Measurements from ENCODE around the gene AKR1C8.
"Not testable (repeated sequence)": the region's sequence is repeated elsewhere in the genome, so short reads cannot be mapped to it uniquely, and the experiment has no call there.

AKR1C8 gene

GRCh38 chr10:5146920-5147254, 38.1 kb downstream of the AKR1C8 start:
- H3K27ac ChIP-seq (ENCODE audit: low read length), result no peak overlapping the region
- no peaks in the 10 kb centered on the region for H3K36me3 ChIP-seq (ENCODE audit: control insufficient read depth, insufficient read depth, low read length)
- H3K4me3 ChIP-seq (ENCODE audit: low read length), result no peak overlapping the region
- H3K4me1 ChIP-seq (ENCODE audit: control insufficient read depth, insufficient read depth, low read length), result no peaks in the 10 kb centered on the region
- no CpG with 5 or more reads among the region's 5 CpGs for WGBS (ENCODE audit: insufficient coverage, insufficient read length)
- no peaks in the 10 kb centered on the region for H3K27me3 ChIP-seq (ENCODE audit: control insufficient read depth, insufficient read depth, low read length)
- no peaks in the 10 kb centered on the region; the same call in 1 of the 2 replicates for H3K9me3 ChIP-seq (ENCODE audit: control insufficient read depth, insufficient read depth, low read length)
- no peak for DNase-seq (ENCODE audit: low read depth, low spot score)

GRCh38 chr10:5143137-5143536, 41.8 kb downstream of the AKR1C8 start:
- Histone ChIP-seq H3K4me1 (ENCODE audit: control insufficient read depth, insufficient read depth, low read length) (no peaks in the 10 kb centered on the region), H3K9me3 (ENCODE audit: control insufficient read depth, insufficient read depth, low read length) (no peaks in the 10 kb centered on the region; the same call in 1 of the 2 replicates), H3K27ac (ENCODE audit: low read length) (no peak overlapping the region), H3K36me3 (ENCODE audit: control insufficient read depth, insufficient read depth, low read length) (no peaks in the 10 kb centered on the region), H3K4me3 (ENCODE audit: low read length) (no peak overlapping the region), H3K27me3 (ENCODE audit: control insufficient read depth, insufficient read depth, low read length) (no peaks in the 10 kb centered on the region)
- WGBS (ENCODE audit: insufficient coverage, insufficient read length), result no CpG with 5 or more reads among the region's 5 CpGs
- DNase-seq (ENCODE audit: low read depth, low spot score), result no peak

GRCh38 chr10:5142199-5142598, 42.8 kb downstream of the AKR1C8 start:
- Histone ChIP-seq H3K9me3 (ENCODE audit: control insufficient read depth, insufficient read depth, low read length) (no peaks in the 10 kb centered on the region), H3K4me3 (ENCODE audit: low read length) (no peak overlapping the region), H3K36me3 (ENCODE audit: control insufficient read depth, insufficient read depth, low read length) (no peaks in the 10 kb centered on the region), H3K4me1 (ENCODE audit: control insufficient read depth, insufficient read depth, low read length) (no peaks in the 10 kb centered on the region), H3K27ac (ENCODE audit: low read length) (no peak overlapping the region), H3K27me3 (ENCODE audit: control insufficient read depth, insufficient read depth, low read length) (no peaks in the 10 kb centered on the region)
- WGBS (ENCODE audit: insufficient coverage, insufficient read length), result no CpG with 5 or more reads among the region's 4 CpGs
- DNase-seq (ENCODE audit: low read depth, low spot score), result no peak

GRCh38 chr10:5137699-5138098, 47.3 kb downstream of the AKR1C8 start:
- not testable (repeated sequence) for H3K9me3 ChIP-seq (ENCODE audit: control insufficient read depth, insufficient read depth, low read length); H3K27me3 ChIP-seq (ENCODE audit: control insufficient read depth, insufficient read depth, low read length); H3K36me3 ChIP-seq (ENCODE audit: control insufficient read depth, insufficient read depth, low read length); DNase-seq (ENCODE audit: low read depth, low spot score); H3K27ac ChIP-seq (ENCODE audit: low read length); H3K4me1 ChIP-seq (ENCODE audit: control insufficient read depth, insufficient read depth, low read length); H3K4me3 ChIP-seq (ENCODE audit: low read length)
- no CpG with 5 or more reads among the region's 4 CpGs for WGBS (ENCODE audit: insufficient coverage, insufficient read length)

GRCh38 chr10:5136468-5137087, 48.4 kb downstream of the AKR1C8 start:
- no peak overlapping the region for H3K27ac ChIP-seq (ENCODE audit: low read length)
- H3K4me1 ChIP-seq (ENCODE audit: control insufficient read depth, insufficient read depth, low read length), result no peaks in the 10 kb centered on the region
- H3K27me3 ChIP-seq (ENCODE audit: control insufficient read depth, insufficient read depth, low read length), result no peaks in the 10 kb centered on the region
- no CpG with 5 or more reads among the region's 1 CpG for WGBS (ENCODE audit: insufficient coverage, insufficient read length)
- H3K9me3 ChIP-seq (ENCODE audit: control insufficient read depth, insufficient read depth, low read length), result no peaks in the 10 kb centered on the region
- no peak for DNase-seq (ENCODE audit: low read depth, low spot score)
- H3K36me3 ChIP-seq (ENCODE audit: control insufficient read depth, insufficient read depth, low read length), result no peaks in the 10 kb centered on the region
- H3K4me3 ChIP-seq (ENCODE audit: low read length), result no peak overlapping the region

GRCh38 chr10:5135581-5135980, 49.4 kb downstream of the AKR1C8 start:
- WGBS (ENCODE audit: insufficient coverage, insufficient read length), result no CpG with 5 or more reads among the region's 2 CpGs
- DNase-seq (ENCODE audit: low read depth, low spot score), result no peak
- Histone ChIP-seq H3K27me3 (ENCODE audit: control insufficient read depth, insufficient read depth, low read length) (no peaks in the 10 kb centered on the region), H3K4me3 (ENCODE audit: low read length) (no peak overlapping the region), H3K4me1 (ENCODE audit: control insufficient read depth, insufficient read depth, low read length) (no peaks in the 10 kb centered on the region), H3K27ac (ENCODE audit: low read length) (no peak overlapping the region), H3K36me3 (ENCODE audit: control insufficient read depth, insufficient read depth, low read length) (no peaks in the 10 kb centered on the region), H3K9me3 (ENCODE audit: control insufficient read depth, insufficient read depth, low read length) (no peaks in the 10 kb centered on the region)

- DNase-seq (ENCODE audit: low read depth, low spot score), result no peak
- Histone ChIP-seq H3K27me3 (ENCODE audit: control insufficient read depth, insufficient read depth, low read length) (no peaks in the 10 kb centered on the region), H3K4me3 (ENCODE audit: low read length) (no peak overlapping the region), H3K27ac (ENCODE audit: low read length) (no peak overlapping the region), H3K9me3 (ENCODE audit: control insufficient read depth, insufficient read depth, low read length) (no peaks in the 10 kb centered on the region; the same call in 1 of the 2 replicates), H3K4me1 (ENCODE audit: control insufficient read depth, insufficient read depth, low read length) (no peaks in the 10 kb centered on the region), H3K36me3 (ENCODE audit: control insufficient read depth, insufficient read depth, low read length) (no peaks in the 10 kb centered on the region)
- WGBS (ENCODE audit: insufficient coverage, insufficient read length), result no CpG with 5 or more reads among the region's 3 CpGs
Measured at GRCh38 chr10:5125315-5126044, 59.5 kb downstream of the AKR1C8 start.

- H3K36me3 ChIP-seq (ENCODE audit: control insufficient read depth, insufficient read depth, low read length), result no peaks in the 10 kb centered on the region
- no peak for DNase-seq (ENCODE audit: low read depth, low spot score)
- no peaks in the 10 kb centered on the region for H3K4me1 ChIP-seq (ENCODE audit: control insufficient read depth, insufficient read depth, low read length)
- no peaks in the 10 kb centered on the region; the same call in 1 of the 2 replicates for H3K9me3 ChIP-seq (ENCODE audit: control insufficient read depth, insufficient read depth, low read length)
- no peak overlapping the region for H3K4me3 ChIP-seq (ENCODE audit: low read length)
- H3K27me3 ChIP-seq (ENCODE audit: control insufficient read depth, insufficient read depth, low read length), result no peaks in the 10 kb centered on the region
- no peak overlapping the region for H3K27ac ChIP-seq (ENCODE audit: low read length)
Measured at GRCh38 chr10:5123886-5124285, 61.1 kb downstream of the AKR1C8 start.

- H3K27me3 ChIP-seq (ENCODE audit: control insufficient read depth, insufficient read depth, low read length); H3K9me3 ChIP-seq (ENCODE audit: control insufficient read depth, insufficient read depth, low read length); H3K4me1 ChIP-seq (ENCODE audit: control insufficient read depth, insufficient read depth, low read length); H3K4me3 ChIP-seq (ENCODE audit: low read length); H3K27ac ChIP-seq (ENCODE audit: low read length); DNase-seq (ENCODE audit: low read depth, low spot score); H3K36me3 ChIP-seq (ENCODE audit: control insufficient read depth, insufficient read depth, low read length): not testable (repeated sequence)
- WGBS (ENCODE audit: insufficient coverage, insufficient read length), result no CpG with 5 or more reads among the region's 5 CpGs
Measured at GRCh38 chr10:5119997-5120396, 65.0 kb downstream of the AKR1C8 start.

GRCh38 chr10:5117026-5117425, 67.9 kb downstream of the AKR1C8 start:
- whole genome bisulfite sequencing (ENCODE audit: insufficient coverage, insufficient read length), result no CpG with 5 or more reads among the region's 3 CpGs
- no peaks in the 10 kb centered on the region for H3K9me3 ChIP-seq (ENCODE audit: control insufficient read depth, insufficient read depth, low read length)

GRCh38 chr10:5116621-5117020, 68.3 kb downstream of the AKR1C8 start:
- Histone ChIP-seq H3K4me3 (ENCODE audit: low read length) (no peak overlapping the region), H3K27me3 (ENCODE audit: control insufficient read depth, insufficient read depth, low read length) (no peaks in the 10 kb centered on the region), H3K9me3 (ENCODE audit: control insufficient read depth, insufficient read depth, low read length) (no peaks in the 10 kb centered on the region), H3K27ac (ENCODE audit: low read length) (no peak overlapping the region), H3K4me1 (ENCODE audit: control insufficient read depth, insufficient read depth, low read length) (no peaks in the 10 kb centered on the region), H3K36me3 (ENCODE audit: control insufficient read depth, insufficient read depth, low read length) (no peaks in the 10 kb centered on the region)
- DNase-seq (ENCODE audit: low read depth, low spot score), result no peak
- no CpG with 5 or more reads among the region's 5 CpGs for WGBS (ENCODE audit: insufficient coverage, insufficient read length)

More at GRCh38 chr10:5117026-5117425, 67.9 kb downstream of the AKR1C8 start:
- Histone ChIP-seq H3K36me3 (ENCODE audit: control insufficient read depth, insufficient read depth, low read length) (no peaks in the 10 kb centered on the region), H3K27me3 (ENCODE audit: control insufficient read depth, insufficient read depth, low read length) (no peaks in the 10 kb centered on the region), H3K4me3 (ENCODE audit: low read length) (no peak overlapping the region), H3K27ac (ENCODE audit: low read length) (no peak overlapping the region), H3K4me1 (ENCODE audit: control insufficient read depth, insufficient read depth, low read length) (no peaks in the 10 kb centered on the region)
- no peak for DNase-seq (ENCODE audit: low read depth, low spot score)
